Endothelial cell (in vitro differentiated cells): ENCODE results near the gene L3MBTL1. TPM values are rescaled to one million over a fixed set of nuclear protein-coding genes. Genes with fewer than 3 reads are reported as not detected.

ENCODE experiments used
- DNase-seq: peaks from one replicate; pipeline ENCODE4 v3.0.0; 2021; ENCODE audit warnings: low spot score
- H3K27ac Mint-ChIP-seq: one replicate; pipeline ENCODE4 v1.8.0; 2021; ENCODE audit warnings: mixed read lengths, inconsistent platforms; ENCODE audit not compliant: unreplicated experiment
- H3K27me3 Mint-ChIP-seq: one replicate; pipeline ENCODE4 v1.8.0; 2021; ENCODE audit warnings: mild to moderate bottlenecking, moderate library complexity, mixed read lengths, inconsistent platforms; ENCODE audit not compliant: unreplicated experiment
- H3K36me3 Mint-ChIP-seq: one replicate; pipeline ENCODE4 v1.8.0; 2021; ENCODE audit warnings: mild to moderate bottlenecking, low read depth, mixed read lengths, inconsistent platforms; ENCODE audit not compliant: unreplicated experiment
- H3K4me1 Mint-ChIP-seq: one replicate; pipeline ENCODE4 v1.8.0; 2021; ENCODE audit warnings: mild to moderate bottlenecking, mixed read lengths, inconsistent platforms; ENCODE audit not compliant: unreplicated experiment
- H3K4me3 Mint-ChIP-seq: one replicate; pipeline ENCODE4 v1.8.0; 2021; ENCODE audit warnings: mild to moderate bottlenecking, mixed read lengths, inconsistent platforms; ENCODE audit not compliant: unreplicated experiment
- H3K9me3 Mint-ChIP-seq: one replicate; pipeline ENCODE4 v1.8.0; 2021; ENCODE audit warnings: mixed read lengths, inconsistent platforms; ENCODE audit not compliant: unreplicated experiment
- total RNA-seq: library from RNA; stranded (reverse); fragmentation: NEBNext Ultra II Directional; extraction: Animal tissue kit (Norgen Biotek cat#: 25700); gene quantifications from one replicate; pipeline ENCODE4 v1.2.1, GENCODE V29; 2021; ENCODE audit not compliant: unreplicated experiment
- TF ChIP-seq, protein P1 (sequence below): fragments of 200-600 bp; sonication (generic); IDR thresholded peaks from one replicate; pipeline ENCODE4 v1.5.0; 2021; ENCODE audit warnings: antibody characterized with exemption; ENCODE audit not compliant: unreplicated experiment

Gene L3MBTL1
- total RNA-seq, 1 donor from 2014 or later = 19.8 TPM

DNA sequence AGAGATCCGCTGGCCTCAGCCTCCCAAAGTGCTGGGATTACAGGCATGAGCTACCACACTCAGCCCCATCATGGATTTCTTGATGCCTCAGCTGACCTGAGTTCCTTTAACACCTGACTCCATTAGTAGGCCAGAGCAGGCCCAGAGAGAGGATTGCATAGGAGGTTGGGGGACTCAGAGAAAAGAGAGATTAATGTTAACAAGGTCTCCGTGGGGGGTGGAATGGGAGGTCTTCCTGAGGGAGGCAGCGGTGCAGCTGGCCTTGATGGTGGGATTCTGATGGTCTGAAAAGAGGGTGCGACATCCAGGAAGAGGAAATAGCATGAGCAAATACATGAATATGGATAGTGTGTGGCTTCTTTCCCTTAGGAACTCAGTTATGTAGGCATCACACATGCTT, 61.2 kb downstream of the L3MBTL1 start:
- peaks cover 4% of the 10 kb centered on the region for H3K27me3 Mint-ChIP-seq
- no peak for DNase-seq
- no peaks in the 10 kb centered on the region for H3K4me1 Mint-ChIP-seq
- H3K4me3 Mint-ChIP-seq = peak overlapping the region; percentile 6
- H3K27ac Mint-ChIP-seq = peak overlapping the region; percentile 26
- TF ChIP-seq, protein P1, sequence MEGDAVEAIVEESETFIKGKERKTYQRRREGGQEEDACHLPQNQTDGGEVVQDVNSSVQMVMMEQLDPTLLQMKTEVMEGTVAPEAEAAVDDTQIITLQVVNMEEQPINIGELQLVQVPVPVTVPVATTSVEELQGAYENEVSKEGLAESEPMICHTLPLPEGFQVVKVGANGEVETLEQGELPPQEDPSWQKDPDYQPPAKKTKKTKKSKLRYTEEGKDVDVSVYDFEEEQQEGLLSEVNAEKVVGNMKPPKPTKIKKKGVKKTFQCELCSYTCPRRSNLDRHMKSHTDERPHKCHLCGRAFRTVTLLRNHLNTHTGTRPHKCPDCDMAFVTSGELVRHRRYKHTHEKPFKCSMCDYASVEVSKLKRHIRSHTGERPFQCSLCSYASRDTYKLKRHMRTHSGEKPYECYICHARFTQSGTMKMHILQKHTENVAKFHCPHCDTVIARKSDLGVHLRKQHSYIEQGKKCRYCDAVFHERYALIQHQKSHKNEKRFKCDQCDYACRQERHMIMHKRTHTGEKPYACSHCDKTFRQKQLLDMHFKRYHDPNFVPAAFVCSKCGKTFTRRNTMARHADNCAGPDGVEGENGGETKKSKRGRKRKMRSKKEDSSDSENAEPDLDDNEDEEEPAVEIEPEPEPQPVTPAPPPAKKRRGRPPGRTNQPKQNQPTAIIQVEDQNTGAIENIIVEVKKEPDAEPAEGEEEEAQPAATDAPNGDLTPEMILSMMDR = no peak
- no peaks in the 10 kb centered on the region for H3K36me3 Mint-ChIP-seq
- no peaks in the 10 kb centered on the region for H3K9me3 Mint-ChIP-seq

DNA sequence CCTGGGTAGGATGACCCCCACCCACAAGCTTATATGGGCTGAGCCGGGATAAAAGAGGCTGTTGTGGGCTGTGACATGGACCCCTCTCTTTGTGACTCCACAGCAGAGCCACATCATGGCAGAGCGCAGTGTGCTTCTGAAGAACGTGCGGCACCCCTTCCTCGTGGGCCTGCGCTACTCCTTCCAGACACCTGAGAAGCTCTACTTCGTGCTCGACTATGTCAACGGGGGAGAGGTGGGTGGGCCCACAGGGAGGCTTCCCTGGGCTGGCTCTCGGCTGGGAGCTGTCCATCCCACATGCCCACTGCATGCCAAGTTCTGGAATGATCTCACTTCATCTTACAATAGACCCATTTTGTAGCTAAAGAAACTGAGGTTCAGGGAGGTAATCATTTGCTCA, 61.8 kb downstream of the L3MBTL1 start:
- DNase-seq = no peak
- Mint-ChIP-seq H3K27me3 (peaks cover 4% of the 10 kb centered on the region), H3K27ac (no peak overlapping the region), H3K36me3 (no peaks in the 10 kb centered on the region), H3K4me3 (no peak overlapping the region), H3K9me3 (no peaks in the 10 kb centered on the region), H3K4me1 (no peaks in the 10 kb centered on the region)
- TF ChIP-seq, protein P1 = no peak

DNA sequence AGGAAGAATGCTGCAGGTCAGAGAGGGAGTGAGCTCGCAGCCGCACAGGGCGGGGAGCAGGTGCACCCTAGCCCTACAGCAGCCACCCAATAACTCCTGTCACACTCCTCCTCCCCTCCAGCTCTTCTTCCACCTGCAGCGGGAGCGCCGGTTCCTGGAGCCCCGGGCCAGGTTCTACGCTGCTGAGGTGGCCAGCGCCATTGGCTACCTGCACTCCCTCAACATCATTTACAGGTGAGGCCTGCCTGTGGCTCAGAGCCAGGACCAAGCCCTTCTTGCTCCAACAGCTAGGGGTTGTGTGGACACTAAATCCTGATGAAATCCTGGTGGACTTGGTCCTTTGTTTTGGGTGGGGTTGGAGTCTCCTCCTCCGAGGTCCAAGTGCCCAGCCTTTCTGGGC, 63.0 kb downstream of the L3MBTL1 start:
- no peaks in the 10 kb centered on the region for H3K9me3 Mint-ChIP-seq
- H3K27me3 Mint-ChIP-seq = peaks cover 4% of the 10 kb centered on the region
- no peaks in the 10 kb centered on the region for H3K36me3 Mint-ChIP-seq
- no peak for DNase-seq
- no peak overlapping the region for H3K27ac Mint-ChIP-seq
- TF ChIP-seq, protein P1 = no peak
- no peaks in the 10 kb centered on the region for H3K4me1 Mint-ChIP-seq
- H3K4me3 Mint-ChIP-seq = no peak overlapping the region

DNA sequence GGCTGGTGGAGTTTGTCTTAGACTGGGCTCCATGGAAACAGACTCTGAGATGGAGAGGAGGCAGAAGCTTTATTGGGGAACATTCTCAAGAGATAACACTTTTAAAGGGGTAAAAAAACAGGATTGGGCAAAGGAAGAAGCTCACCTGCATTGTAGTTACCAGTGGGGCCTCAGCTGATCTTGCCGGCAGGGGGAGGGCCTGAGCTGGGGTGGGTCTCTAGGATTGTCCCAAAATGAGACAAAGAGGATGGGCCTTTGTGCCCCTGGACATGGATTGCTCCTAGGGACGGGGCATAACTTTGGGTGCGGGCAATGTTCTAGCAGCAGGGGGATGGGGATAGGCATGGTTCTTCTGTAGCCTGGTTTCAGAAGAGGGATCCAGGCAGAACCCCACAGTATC, 63.8 kb downstream of the L3MBTL1 start:
- Mint-ChIP-seq H3K4me3 (no peak overlapping the region), H3K4me1 (no peaks in the 10 kb centered on the region), H3K36me3 (no peaks in the 10 kb centered on the region), H3K27ac (no peak overlapping the region), H3K9me3 (no peaks in the 10 kb centered on the region), H3K27me3 (peaks cover 4% of the 10 kb centered on the region)
- no peak for DNase-seq
- TF ChIP-seq, protein P1 = no peak

DNA sequence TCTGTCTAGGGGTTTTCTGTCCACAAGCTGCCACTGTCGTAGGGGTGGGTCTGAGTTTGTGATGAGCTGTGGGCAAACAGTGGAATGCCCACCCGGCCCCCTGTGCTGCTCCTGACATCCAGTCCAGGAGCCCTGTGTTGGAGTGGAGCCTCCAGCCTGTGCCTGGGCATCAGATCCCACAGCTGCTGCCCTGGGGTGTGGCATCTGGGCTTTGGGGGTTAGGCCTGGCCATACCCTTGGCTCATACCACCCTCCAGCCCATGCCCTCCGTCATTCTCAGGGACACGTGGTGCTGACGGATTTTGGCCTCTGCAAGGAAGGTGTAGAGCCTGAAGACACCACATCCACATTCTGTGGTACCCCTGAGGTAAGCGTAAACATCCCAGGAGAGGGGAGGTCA, 64.3 kb downstream of the L3MBTL1 start:
- H3K4me3 Mint-ChIP-seq = no peak overlapping the region
- no peaks in the 10 kb centered on the region for H3K4me1 Mint-ChIP-seq
- no peaks in the 10 kb centered on the region for H3K9me3 Mint-ChIP-seq
- H3K27ac Mint-ChIP-seq = no peak overlapping the region
- no peak for DNase-seq
- TF ChIP-seq, protein P1 = no peak
- H3K36me3 Mint-ChIP-seq = no peaks in the 10 kb centered on the region
- peaks cover 4% of the 10 kb centered on the region for H3K27me3 Mint-ChIP-seq
